ENCODE data around the gene AIG1.

DNA sequence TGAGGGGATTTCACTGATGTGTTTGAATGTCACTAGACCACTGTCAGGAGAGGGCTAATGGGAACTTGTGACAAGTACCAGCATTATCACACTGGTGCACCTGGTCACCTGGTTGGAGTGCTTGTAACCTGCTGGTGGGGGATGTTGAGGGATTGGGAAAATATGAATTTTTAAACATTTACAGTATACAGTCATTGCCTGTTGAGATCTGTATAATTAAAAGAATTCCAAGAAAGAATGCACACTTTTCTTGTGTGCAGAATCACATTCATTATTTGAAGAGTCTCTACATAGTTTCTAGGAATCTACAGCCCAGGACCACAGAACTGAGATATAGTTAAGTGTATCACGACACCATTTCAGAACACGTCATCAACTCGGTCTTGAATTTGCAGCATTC is 118.4 kb downstream of the AIG1 start:
- TF ChIP-seq EZH2 (optimal IDR thresholded peaks at IDR 0.05; ENCODE audit: low read depth, low read length) (no peak), EZH2phosphoT487 (IDR thresholded peaks at IDR 0.05; ENCODE audit: low read length) (no peak)
- TF ChIP-seq, protein P1, sequence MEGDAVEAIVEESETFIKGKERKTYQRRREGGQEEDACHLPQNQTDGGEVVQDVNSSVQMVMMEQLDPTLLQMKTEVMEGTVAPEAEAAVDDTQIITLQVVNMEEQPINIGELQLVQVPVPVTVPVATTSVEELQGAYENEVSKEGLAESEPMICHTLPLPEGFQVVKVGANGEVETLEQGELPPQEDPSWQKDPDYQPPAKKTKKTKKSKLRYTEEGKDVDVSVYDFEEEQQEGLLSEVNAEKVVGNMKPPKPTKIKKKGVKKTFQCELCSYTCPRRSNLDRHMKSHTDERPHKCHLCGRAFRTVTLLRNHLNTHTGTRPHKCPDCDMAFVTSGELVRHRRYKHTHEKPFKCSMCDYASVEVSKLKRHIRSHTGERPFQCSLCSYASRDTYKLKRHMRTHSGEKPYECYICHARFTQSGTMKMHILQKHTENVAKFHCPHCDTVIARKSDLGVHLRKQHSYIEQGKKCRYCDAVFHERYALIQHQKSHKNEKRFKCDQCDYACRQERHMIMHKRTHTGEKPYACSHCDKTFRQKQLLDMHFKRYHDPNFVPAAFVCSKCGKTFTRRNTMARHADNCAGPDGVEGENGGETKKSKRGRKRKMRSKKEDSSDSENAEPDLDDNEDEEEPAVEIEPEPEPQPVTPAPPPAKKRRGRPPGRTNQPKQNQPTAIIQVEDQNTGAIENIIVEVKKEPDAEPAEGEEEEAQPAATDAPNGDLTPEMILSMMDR (IDR thresholded peaks at IDR 0.05; ENCODE audit: low read length), result no peak

Measured in MM.1S (cell line).